GM04504 (cell line): ENCODE data around the gene ABHD2.
"Not testable (repeated sequence)": the region's sequence is repeated elsewhere in the genome, so short reads cannot be mapped to it uniquely, and the experiment has no call there.

Source experiments
- DNase-seq: peaks from one replicate; pipeline ENCODE4 v3.0.0-alpha.2; 2012; ENCODE audit warnings: low read depth

Gene ABHD2

DNA sequence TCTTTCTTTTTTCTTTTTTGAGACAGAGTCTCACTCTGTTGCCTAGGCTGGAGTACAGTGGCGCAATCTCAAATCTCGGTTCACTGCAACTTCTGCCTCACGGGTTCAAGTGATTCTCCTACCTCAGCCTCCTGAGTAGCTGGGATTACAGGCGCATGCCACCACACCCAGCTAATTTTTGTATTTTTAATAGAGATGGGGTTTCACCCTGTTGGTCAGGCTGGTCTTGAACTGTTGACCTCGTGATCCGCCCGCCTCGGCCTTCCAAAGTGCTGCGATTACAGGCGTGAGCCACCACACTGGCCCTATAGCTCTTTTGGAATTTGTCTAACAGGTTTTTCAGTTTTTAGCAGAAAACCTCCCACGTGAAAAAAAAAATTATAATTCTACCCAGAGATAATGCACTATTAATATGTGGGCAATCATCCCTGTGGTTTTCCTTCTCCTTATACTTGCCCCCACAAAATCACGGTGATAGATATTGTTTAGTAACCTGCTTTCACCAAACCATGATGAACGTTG, 32.3 kb downstream of the ABHD2 start:
- not testable (repeated sequence) for DNase-seq

DNA sequence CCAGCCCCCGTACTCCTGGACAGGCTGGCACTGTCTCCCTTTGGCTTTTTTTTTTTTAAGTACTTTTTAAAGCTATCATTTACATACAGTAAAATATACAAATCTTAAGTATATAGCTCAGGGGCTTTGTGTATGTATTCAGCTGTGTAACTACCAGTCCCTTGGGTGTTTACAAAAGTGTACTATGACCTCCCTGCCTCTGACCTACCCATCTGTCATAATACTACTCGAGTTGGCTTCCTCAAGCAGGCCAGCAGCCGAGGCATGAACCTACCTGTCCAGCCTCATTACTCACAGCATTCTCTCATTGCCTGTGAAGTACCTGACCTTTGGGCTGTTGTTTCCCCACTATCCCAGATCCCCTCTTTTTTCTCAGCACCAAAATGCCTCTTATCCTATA, 33.2 kb downstream of the ABHD2 start:
- DNase-seq = no peak

DNA sequence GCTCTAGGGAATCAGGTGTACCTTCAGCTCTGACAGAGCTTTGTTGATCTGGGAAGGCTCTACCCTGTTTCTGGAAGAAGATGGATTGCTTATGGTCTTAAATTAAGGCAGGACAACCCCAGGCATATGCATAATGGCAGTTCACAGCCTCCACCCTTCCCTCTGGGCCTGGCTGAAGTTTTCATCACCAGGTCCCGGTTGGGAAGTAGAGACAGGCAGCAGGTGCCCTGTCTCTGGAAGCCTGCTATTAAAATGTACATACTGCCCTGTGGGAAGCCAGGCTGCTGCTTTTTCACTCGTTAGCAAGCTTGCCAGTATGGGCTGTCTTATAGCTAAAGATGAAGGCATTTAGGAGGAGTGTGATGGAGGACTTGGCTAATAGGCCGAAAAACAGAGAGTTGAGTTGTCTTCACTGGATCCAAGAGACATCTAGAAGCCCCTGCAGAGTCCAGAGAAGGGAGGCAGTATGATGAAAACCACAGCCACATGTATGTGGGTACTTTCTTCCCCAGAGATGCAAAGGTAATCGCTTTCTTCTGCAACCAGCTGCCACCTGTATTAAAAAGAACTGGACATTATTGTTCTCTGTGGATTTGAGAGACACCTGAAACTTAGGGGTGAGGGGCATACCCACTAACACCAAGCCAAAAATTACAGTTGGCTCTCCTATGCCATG, 34.4 kb downstream of the ABHD2 start:
- no peak for DNase-seq

DNA sequence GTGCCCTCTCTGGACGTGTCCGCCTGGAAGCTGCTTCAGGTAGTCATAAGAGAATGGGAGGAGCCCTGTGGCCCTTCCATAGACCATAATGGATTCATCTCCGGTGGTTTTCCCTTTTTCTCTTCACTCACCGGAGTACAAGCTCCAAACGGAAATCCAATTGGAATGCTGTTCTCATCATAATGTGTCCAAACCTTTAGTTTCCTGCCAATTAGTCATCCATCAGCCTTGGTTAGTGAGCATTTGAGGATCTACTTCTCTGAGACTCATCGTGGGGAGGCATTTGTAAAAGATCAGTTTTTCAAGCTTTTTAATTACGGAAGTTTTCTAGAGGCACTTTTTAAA, 34.9 kb downstream of the ABHD2 start:
- DNase-seq = no peak

DNA sequence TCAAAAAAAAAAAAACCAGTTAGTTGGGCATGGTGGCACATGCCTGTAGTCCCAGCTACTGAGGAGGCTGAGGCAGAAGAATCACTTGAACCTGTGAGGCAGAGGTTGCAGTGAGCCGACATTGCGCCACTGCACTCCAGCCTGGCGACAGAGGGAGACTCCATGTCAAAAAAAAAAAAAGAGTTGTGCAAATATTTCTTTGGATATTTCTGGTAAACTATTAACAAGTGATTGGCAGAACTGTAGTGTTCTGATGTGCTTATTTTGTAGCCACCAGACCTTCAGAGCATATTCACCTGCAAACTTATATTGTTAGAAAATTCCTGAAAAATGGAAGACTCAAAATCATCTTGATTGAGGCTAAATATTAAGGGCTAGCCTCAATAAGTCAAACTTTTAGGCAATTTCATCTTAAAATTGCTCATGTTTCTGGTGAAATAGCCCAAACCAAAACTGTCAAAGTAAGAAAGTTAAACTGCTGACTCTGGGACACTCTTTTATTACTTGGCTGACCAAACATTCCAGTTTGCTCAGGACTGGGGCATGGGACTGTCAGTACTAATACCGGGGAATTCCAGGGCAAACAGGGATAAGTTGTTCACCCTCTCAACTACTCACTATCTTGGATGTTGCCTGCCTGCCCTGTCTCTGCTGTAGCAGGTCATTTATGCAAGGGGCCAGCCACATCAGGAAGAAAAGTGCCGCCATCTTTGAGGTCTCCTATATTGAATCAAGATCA, 37.0 kb downstream of the ABHD2 start:
- DNase-seq = no peak

DNA sequence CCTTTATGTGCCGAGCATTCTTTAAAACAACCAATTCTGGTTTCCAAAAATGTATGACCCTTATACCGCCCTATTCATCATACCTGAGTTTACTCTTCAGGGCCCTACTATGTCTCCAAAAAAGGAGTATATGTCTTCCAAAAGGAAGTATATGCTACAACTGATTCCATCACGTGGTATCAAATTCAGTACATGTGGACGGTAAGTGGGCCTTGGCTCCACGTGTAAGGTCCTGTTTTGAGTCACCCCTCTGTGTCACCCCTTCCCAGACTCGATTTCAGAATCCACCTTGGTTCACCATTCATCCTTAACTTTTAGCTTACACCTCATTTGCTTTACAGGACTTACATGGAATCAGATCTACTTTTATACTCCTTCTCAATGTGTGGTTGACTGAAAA, 37.8 kb downstream of the ABHD2 start:
- no peak for DNase-seq

DNA sequence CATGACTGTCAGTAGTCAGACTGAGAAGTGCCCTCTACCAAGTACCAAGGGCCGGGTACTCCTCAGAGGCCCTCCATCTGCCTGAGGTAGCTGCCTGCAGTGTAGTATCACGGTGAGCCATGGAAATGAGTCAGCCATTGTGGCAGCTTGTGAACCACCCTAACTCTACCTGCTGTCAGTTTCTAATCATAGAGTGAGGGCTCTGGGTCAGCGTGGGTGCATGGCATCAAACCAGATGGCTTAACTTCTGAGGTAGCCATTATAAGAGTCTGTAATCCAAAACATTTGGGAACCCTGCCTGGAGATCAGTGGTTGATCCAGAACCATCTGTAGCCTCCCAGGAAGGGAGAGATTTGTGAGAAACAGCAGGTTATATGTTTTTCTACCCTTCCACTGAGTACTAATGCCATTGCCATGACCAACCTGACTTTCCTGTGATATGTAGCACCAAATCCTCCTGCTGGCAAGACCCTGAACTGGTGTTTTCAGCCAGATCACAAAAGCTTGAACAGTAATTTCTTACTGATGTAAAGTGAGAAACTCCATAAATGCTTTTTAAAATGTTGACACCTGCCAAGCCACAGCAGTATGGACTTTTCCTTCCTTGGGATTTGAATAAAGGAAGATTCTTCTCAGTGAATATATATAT, 38.9 kb downstream of the ABHD2 start:
- no peak for DNase-seq

DNA sequence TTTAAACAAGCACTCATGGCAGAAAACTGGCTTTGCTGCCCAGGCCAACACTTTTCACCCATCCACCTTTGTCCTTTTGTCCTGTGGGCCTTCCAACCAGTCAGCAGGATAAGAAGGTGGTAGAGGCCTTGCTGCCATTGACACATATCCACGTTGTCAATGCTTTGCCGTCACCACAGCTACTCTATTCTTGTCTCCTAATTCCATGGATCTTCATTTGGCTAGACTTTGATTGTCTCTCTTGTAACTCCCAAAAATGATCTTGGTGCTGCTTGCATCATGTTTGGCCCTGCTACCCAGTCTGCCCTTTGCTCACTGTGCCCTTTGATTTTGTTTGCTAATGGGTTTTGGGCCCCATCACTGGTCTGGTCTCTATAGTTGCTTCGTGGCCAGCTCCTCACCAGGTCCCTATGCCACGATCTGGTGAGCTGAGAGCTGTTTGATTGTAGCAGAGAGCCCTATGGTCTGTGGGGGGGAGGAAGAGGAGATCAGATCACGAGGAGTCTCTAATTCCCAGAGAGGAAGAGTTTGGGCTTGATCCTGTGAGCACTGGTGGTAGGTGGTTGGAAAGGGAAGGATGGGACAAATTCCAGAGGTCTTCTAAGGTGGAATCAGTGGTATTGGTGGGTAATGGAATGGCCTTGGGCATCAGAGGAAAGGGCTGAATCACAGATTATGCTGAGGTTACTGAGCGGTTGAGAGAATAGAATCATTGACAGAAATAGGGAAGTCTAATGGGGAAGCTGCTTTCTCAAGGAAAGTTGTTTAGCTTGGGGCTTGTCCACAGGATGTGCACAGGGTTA, 40.3 kb downstream of the ABHD2 start:
- DNase-seq = no peak

DNA sequence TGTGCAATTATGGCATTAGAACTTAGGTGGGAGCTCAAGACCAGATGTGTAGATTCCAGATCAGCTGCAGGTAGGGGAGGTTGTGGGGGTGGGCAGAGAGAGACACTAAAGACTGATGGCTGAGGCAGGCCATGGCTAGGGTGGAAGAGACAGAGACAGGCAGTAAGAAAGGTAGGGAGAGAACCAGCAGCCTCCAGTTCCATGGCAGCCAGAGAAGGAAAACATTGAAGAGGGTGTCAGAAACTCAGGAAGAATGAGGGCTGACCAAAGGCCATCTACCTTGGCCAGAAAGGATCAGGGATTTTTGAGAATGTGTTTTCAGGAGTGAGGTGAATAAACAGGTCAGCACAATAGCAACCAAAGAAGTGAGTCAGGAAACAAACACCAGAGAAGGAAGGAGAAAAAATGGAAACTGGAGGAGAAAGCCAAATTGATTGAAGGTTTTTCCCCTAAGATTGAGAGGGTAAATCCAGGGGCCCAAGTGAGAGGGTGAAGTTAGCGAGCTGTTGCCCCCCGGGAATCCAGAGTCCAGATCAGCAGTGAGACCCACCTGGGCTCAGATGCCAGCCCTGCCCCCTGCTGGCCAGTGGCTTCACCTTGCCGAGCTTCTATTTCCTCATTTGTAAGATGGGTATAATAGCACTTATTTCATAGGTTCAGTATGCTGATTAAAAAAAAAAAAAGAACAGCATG, 41.0 kb downstream of the ABHD2 start:
- DNase-seq = no peak

DNA sequence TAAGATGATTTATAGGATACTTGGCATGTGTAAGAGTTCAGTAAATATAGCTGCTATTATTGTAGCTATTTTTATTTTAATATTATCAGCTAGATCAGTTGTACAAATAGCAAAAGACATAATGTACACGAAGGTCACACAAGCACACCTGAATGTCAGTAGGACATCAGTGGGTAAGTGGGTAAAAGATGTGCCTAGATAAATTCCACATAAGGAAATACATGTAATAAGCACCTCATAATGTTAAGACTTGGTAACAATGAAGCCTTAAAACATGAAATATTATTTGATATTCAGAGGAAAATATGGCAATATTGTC, 41.5 kb downstream of the ABHD2 start:
- DNase-seq = no peak

DNA sequence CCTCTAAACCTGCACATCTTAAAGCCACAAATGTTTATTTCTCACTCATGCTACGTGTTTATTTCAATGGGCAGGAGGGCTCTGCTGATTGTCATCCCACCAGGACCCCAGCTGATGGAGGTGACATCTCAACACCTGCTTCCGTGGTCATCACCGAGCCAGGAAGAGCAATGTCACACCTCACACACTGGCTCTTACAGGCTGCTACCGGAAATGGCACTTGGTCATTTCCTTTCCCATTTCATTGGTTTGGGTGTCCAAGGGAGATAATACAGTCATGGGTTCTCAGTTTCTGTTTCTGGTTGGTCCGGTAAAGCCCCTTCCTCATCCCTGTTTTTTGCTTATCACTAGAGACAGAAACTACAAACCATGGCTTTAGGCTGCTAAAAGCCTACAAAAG, 41.9 kb downstream of the ABHD2 start:
- DNase-seq = no peak

DNA sequence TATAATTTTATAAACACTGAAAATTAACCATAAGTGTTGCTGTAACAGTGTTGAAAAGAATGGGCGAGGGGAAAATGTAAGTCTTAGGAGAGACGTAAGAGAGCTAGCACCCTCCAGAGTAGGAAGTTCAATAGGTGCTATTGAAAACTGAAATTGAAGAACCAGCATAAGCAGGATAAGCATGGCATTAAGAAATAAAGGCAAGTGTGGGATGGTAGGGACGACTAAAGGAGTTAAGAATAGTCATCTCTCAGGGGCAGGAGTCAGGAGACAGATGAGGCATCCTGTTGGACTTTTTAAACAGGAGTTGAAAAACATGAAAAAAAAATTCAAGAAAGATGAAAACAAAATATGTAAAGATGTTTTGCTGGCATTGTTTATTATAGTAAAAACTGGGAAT, 43.5 kb downstream of the ABHD2 start:
- no peak for DNase-seq

DNA sequence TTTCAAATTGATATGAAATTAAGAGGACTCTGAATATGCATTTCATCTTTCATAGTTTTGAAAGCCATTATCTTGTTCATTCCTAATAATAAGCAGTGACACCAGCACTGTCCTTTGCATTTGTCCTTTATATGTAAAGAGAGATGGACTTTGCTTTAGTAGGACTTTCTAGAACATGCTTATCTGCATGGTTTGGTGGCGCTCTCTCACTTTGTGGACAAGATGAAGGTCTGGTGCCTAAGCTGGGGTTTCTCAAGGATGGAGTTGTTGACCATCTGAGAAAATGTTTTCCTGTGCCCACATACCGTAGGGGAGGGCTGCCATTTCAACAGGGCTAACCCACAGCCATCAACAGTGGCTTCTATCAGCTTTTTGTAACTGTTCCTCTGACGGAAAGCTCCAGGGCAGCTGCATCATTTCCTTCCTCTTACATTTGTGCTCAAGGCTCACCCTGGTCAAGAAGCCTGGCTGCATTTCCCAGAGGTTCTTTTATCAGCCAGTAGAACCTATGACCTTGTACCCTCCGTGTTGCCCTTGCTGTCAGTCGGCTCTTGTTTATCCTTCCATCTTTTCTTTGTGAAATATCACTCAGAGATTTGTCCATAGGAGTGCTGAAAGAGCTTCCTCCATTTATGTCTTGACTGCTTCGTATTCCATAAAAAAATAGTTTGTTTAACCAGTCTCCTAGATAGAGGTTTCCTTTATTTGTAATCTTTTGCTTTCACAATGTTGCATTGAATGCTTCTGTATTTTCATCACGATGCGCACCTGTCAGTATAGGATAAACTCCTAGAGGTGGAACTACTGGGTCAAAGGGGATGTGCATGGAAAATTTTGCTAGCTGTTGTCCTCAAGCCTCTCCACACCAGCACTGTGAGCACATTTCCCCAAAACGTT, 44.6 kb downstream of the ABHD2 start:
- no peak for DNase-seq

DNA sequence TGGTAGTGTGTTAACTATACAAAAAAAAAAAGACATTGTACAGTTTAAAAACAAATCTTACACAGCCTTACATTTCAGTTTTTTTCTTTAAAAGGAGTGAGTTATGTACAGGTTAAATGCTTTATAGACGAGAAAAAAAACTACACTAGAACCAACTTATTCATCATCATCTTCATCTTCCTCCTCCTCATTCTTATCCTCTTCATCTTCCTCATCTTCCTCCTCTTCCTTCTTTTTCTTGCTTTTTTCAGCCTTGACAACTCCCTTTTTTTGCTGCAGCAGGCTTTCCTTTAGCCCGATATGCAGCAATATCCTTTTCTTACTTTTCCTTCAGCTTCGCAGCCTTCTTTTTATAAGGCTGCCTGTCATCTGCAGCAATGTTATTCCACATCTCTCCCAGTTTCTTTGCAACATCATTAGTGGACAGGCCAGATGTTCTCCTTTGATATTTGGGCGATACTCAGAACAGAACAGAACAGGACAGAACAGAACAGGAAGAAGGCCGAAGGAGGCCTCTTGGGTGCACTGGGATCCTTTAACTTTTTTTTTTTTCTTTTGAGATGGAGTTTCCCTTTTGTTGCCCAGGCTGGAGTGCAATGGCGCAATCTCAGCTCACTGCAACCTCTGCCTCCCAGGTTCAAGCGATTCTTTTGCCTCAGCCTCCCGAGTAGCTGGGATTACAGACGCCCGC, 47.3 kb downstream of the ABHD2 start:
- not testable (repeated sequence) for DNase-seq

DNA sequence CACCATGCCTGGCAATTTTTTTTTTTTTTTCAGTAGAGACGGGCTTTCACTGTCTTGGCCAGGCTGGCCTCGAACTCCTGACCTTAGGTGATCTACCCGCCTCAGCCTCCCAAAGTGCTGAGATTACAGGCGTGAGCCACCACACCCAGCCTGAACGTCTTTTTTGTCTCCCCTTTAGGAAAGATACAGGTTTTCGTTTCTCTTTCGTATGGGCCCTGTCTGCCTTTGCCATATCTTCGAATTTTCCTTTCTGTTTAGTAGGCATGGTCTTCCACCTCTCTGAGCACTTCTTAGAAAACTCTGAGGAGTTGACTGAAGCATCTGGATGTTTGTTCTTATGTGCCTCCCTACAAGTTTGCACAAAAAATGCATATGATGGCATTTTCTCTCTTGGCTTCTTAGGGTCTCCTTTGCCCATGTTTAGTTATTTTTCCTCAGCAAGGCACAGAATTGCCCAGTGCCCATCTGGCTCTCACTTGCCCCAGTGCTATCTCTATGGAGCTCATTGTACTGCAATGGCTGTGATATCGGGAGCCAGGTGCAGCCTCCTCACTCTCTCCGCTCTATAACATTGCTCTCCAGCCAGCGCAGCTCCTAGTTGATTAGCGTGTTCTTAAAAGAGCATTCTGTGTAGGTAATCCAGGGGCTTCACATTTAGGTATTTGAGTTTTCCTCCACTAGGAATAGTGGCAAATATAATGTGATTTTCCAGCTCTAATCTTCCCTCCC, 48.0 kb downstream of the ABHD2 start:
- no peak for DNase-seq

DNA sequence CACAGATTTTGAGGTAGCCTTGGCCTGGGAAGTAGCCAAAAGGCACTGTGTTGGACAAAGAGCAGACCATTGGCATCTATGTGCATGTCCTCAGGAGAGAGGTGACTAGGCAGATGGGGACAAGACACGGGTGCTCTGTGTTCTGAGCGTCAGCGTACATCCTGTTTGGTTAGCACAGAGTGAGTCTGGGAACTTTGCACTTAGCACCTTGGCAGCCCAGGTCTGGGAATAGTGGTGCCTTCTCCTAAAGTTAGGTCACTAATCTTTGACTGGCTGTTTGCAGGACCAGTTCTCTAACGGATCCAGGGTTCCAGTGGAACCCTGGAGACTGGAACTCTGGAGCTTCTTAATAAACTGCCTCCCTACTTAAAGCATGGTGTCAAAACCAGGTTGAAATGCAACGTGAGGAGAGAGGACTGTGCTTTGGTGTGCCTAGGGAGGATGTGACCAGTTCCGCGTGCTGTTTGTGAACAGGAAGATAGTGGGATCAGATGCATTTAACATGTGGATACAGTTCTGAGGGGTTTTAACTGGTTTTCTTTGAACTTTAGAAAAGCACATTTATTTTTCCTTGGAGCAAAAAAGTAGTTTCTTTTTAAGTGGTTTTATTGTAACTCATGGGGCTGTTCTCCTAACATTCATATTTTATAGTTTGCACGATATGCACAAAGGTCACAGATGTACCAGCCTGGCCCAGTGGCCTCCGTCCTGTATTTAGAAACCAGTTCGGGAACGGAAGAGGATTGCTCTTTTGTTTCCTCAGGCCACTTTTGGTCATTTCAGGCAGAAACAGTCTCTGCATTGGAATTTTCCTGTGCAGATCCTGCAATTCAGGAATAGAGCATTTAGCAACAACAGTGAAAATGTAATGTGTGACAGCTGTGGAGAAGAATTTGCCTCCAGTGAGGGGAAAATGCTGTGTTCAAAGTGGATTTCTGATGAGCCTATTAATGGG, 48.8 kb downstream of the ABHD2 start:
- peak; percentile 42 for DNase-seq

DNA sequence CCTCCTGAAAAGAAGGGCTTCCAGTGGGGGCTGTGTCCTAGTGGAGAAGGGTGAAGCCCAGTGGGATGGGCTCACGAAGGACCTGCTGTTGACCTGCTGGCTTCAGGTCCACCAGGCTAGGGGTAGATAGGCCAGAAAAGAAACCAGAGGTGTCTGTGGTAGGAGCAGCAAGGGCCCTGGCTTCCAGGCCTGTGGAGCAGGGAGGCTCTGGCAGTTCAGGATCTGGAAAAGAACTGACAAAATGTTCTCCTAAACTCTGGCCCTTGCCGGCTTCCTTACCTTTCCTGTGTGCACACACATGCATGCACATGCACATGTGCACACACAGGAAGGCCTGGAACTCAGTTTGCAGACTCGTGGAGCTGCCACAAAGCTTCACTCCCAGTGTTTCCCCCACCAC, 49.7 kb downstream of the ABHD2 start:
- DNase-seq = no peak

DNA sequence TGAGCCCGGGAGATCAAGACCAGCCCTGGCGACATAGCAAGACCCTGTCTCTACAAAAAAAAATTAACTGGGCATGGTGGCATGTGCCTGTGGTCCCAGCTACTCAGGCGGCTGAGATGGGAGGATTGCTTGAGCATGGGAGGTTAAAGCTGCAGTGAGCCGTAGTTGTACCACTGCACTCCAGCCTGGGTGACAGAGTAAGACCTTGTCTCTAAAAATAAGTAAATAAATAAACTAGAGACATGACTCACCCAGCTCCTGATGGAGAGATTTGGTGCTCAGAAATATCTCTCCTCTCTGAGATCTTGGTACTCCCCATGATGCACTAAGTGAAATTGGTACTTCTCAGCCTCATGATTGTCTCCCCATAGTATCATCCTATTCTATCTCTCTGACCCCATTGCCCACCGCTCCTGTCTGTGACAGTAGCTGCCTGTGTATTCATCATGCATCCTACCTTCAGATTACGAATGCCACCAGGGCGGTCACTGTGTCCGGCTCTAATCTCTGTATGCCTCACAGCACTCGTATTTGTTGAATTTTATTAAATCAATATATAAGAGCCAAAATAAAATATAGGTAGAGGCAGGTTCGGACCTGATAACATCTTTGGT, 50.9 kb downstream of the ABHD2 start:
- no peak for DNase-seq
